GM19468 (cell line): ENCODE results near the gene CYP26B1.

Source experiments
- ATAC-seq: cut with Tn5 transposase; IDR thresholded peaks from one replicate; pipeline ENCODE4 v1.9.1; 2021; ENCODE audit warnings: mild to moderate bottlenecking, moderate library complexity, moderate number of reproducible peaks; ENCODE audit not compliant: unreplicated experiment; ENCODE audit errors: extremely low read depth

The CYP26B1 gene

GRCh38 chr2:72155737-72156136 lies 8.1 kb upstream of the CYP26B1 start:
- no peak for ATAC-seq

DNA sequence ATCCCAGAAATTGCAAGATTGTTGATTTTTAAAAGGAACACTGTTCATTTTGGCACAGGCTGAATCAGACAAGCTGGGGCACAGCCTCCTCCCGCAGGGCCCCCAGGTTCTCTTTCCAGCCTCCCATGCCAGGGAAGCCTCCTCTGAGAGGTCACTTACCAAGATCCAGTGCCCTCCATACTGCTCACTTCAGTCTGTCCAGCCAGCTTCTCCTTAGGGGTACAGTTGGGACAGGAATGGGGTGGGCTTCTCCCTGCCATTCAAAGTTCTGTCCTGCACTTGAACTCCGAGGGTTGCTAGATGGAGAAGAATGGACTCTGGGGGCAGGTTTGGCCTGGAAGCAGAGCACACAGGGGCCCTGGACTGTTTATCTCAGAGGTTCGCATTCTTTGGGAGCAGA lies 7.5 kb upstream of the CYP26B1 start:
- no peak for ATAC-seq

DNA sequence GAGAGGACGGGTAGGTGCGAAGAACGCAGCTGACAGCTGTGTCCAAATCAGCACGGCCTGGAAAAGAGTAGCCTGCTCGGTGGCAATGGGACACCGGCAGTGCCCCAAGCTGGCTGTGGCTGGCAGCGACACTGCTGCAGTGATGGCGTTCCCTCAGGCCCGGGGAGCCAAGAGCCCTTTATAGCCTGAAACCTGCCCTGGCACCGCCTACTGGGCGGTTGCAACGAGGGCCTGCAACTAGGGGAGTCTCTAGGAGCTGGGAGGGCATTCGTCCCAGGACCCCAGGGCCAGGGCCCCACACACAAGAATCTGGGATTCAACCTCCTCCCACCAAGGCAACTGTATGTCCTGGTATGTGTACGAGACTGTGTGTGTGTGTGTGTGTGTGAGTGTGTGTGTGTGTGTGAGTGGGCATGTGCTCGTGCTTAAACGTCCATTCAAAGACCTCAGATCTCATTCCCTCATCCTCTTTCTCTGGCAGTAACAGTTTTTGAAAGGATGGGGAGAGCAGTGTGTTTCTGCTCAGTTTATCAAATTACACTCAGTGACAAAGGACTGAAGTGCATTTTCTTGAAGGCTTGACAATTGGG lies 6.8 kb upstream of the CYP26B1 start:
- no peak for ATAC-seq

DNA sequence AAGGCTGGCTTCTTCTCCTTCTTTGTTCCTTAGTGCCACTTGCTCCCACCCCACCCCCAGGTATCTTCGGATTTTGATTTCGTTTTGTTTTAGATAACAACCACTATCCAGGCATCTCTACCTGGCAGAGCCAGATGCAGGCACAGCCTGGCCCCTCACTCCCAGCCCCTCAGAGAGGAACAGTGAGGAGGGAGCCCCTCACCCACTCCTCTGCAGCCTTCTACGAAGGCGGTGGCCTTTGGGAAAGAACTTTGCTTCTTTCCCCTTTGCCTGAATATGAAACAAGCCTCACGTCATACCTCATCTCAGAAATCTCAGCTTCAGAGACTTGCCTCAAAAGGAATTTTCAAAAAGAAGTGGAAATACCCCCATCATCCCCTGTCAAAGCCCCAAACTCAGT lies 6.3 kb upstream of the CYP26B1 start:
- no peak for ATAC-seq

- no peak for ATAC-seq
Measured at GRCh38 chr2:72153026-72153791, 5.5 kb upstream of the CYP26B1 start.

DNA sequence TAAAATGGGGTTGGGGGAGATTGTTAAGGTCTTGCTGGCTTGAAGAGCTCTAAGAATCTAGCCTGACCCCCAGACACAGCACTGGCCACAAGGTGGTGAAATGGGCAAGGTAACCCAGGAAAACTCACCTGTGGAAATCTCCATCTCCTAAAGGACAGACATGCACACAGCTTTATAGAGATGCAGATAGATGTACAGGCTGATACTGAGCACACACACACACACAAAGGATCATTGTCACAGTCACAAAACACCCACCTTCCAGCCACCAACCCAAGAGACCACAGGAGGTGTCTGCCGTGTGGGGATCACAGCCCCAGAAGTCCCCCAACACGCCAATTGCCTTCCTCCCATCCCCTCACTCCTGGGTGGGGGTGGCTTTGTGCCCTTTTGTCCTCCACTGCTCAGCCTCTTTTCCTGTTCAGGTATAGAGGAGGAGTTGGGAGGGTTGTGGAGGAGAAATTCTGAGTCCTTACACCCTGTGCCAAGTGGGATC lies 3.2 kb upstream of the CYP26B1 start:
- no peak for ATAC-seq

- no peak for ATAC-seq
Measured at GRCh38 chr2:72150157-72150860, 2.6 kb upstream of the CYP26B1 start.

- no peak for ATAC-seq
Measured at GRCh38 chr2:72149556-72150156, 2.0 kb upstream of the CYP26B1 start.

DNA sequence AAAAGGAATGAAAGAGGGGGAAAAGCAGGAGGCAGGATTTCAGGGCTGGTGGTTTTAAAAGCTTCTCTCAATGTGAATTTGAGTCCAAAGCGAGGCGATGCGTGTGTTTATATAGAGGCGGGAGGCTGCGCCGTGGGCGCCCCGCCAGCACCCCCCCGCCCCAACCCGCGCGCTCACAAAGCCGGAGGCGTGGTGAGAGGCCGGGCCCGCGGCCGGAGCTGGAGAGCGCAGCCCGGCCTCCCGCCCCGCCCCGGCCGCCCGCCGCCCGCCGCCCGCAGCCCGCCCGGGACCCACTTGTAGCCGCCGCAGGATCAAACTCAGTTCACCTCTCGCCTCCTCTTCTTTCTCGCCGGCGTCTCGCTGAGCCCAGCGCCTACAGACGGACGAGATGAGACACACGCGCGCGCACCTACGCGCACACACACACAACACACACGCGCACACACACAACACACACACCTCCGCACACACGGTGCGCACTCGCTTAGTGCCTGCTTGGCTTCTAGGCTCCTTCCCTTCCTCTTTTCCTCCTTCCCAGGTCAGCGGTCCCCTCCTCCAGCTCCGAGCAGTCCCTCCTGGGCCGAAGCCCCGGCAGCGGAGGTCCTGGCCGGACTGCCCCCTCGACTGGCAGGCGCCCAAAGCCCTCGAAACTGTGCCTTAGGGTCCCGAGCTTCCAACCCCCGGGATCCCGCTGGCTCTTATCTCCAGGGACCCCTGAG lies 1.3 kb upstream of the CYP26B1 start:
- ATAC-seq: no peak

GRCh38 chr2:72148003-72148836 lies 558 bp upstream of the CYP26B1 start:
- no peak for ATAC-seq

DNA sequence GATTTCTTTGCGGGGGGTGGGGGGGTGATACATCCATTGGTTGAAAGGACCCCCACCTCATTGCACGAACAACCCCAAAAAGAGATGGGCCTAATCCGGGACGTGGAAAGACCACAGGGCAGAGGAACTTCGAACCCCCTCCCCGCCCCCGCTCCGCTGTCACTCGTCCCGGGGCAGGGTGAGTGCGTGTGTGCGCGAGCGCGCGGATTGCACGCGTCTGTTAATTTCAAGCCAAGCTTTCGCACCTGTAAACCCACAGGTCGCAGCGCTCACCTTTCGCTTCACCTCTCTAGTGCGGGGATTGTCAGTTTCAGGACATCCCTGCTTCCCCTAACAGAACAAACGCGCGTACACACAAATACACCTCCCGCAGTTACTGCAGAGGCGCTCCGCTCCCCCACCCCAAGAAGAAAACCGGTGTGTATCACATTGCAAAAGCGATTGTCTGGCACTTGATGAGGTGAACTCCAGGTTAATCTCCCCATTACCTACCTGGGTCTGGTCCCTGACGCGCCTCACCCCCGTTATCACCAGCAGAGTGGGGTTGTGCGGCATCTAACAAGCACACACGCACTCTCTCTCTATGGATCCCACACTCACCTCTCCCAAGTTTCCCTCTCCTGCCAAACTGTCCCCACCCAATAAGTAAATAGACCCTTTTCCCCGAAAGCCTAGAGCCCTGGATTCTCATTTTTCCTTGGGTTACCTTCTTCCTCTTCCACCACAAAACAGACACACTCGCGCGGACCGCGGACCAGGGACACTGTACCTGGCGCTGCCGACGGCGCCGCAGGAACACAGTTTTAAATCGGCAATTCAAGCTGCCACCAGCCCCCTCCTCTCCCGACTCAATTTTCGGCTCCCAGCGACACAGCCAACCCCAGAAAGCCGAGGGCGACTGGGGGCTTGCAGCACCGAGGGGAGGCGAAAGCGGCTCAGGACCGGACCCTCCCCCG lies 1.0 kb downstream of the CYP26B1 start:
- ATAC-seq: no peak

DNA sequence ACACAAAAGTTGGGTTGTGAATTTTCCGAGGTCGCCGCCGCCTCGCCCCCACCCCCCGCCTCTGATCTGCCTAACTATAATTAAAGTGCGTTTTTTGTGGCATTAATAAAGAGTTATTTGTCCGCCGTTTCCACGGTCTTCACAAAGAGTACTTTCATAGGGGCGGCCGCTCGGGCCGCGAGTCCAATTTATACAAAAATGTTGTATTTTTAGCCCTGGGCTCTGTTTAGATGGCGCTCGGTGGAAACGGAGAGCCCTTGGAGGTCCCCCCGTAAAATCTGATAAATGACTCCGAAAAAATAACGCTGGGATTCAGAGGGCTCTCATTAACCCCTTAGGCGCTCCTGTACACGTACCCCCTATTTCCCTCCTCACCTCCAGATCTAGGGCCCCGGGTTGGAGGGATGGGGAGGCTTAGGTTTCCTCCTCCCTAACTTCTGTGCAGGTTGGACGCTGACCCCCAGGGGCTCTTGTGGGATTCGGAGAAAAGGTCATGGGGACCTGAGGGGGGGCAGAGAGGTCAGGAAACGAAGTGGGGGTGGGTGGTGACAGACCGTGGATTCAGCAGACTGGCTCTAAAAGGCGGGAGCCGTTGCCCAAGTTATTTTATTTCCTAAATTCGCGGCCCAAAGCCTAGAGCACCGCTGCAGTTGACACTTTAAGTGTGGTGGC lies 1.9 kb downstream of the CYP26B1 start:
- ATAC-seq: no peak

- ATAC-seq: no peak
Measured at GRCh38 chr2:72145289-72145657, 2.4 kb downstream of the CYP26B1 start.

DNA sequence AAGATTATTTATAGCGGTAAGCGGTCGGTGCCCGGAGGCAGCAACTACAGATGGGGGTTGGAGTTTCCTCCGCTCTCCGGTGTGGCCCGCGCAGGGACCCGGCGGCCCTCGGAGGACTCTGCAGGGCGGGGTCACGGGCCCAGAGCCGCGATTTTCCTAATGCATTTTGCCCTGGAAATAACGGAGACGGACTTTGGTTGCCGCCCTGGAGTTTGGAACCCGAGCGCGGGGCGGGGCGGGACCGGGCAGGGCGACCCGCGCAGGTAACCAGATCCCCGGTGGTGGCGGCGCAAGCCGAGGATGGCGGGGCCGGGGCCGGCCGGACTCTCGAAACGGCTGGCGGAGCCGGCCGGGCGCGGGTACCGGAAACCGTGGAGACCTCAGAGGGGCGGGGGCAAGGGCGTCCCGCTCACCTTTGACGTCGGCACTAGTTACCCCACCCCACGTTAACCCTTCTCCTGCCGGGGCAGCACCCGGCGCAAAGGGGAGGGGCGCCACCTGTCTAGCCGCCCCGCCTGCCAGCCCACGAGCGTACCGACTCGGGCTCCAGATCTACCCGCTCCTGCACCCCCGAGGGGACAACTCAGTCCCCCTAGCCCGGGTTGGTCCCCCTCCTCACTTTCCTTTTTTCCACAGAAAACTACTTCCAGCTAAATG lies 2.9 kb downstream of the CYP26B1 start:
- ATAC-seq: no peak

- ATAC-seq: no peak
Measured at GRCh38 chr2:72144274-72144631, 3.4 kb downstream of the CYP26B1 start.

DNA sequence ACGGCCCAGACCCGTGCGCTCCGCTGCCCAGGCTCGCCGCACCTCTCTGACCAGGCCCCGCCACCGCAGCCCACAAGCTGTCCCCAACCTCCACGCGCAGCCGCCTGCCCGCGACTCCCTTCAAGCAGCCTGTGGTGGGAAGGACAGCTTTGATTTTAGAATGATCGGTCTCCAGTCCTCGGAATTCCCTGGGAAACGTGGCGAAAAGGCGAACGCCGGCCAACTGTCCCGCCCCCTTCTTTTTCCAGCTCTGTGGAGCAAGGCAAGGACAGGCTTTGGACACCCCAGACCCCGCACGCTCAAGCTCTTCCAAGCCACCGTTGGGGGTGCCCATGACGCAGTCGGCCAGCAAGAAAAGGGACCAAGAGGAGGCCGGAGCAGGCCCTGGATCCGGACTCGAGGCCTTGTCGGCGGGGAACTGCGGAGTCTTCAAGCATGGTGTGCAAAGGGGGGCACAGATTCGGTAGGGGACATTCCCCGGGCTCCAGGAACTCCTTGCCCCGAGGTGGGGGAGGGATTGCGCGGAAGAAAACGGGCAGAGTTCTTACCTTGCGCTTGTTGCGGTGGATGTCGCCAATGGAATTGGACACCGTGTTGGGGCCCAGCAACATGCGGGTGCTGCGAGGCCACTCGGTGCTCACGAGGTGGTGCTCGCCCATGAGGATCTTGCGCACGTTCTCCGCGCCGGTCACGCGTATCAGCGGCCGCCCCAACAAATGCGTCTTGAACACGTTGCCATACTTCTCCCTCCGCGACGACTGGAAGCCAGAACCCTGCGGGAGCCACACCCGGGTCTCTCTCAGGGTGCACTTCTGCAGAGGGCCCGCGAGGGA lies 4.0 kb downstream of the CYP26B1 start:
- no peak for ATAC-seq
